ENCODE data around the gene SOD2. TPM values are rescaled to one million over a fixed set of nuclear protein-coding genes. Genes with fewer than 3 reads are reported as not detected.

SOD2 gene
- total RNA-seq, 4 donors from 2014 or later: 147 to 927 (median 395) TPM

DNA sequence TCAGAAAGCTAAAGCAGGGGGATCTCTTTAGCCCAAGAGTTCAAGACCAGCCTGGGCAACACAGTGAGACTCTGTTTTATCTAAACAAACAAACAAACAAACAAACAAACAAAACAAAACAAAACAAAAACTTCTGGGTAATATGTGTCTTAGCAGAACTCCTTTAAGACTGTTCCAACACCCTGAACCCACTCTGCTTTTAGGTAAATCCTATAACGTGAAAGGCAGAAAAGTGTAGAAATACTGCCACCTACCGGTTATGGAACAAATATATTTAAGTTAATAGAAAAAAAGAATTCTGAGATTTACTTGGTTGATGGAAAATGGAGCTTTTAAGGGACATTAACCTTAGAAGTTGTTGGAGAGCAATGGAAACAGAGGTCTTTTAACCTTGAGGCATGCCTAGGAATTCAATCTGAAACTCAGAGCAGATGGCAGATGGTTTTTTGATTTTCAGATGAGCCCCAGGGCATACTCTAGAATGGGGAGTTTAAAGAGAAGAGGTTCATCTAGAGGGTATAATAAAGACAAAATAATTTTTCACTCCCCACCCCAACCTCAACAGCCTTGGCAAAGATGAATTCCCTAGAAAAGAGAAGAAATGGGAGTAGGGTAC, 38.5 kb downstream of the SOD2 start:
- TF ChIP-seq POLR2A (IDR thresholded peaks at IDR 0.05; ENCODE audit: low read depth): no peak
- no peak for TF ChIP-seq EP300 (IDR thresholded peaks at IDR 0.05)
- no peak for TF ChIP-seq POLR2AphosphoS5 (IDR thresholded peaks at IDR 0.05)
- TF ChIP-seq, protein P1, sequence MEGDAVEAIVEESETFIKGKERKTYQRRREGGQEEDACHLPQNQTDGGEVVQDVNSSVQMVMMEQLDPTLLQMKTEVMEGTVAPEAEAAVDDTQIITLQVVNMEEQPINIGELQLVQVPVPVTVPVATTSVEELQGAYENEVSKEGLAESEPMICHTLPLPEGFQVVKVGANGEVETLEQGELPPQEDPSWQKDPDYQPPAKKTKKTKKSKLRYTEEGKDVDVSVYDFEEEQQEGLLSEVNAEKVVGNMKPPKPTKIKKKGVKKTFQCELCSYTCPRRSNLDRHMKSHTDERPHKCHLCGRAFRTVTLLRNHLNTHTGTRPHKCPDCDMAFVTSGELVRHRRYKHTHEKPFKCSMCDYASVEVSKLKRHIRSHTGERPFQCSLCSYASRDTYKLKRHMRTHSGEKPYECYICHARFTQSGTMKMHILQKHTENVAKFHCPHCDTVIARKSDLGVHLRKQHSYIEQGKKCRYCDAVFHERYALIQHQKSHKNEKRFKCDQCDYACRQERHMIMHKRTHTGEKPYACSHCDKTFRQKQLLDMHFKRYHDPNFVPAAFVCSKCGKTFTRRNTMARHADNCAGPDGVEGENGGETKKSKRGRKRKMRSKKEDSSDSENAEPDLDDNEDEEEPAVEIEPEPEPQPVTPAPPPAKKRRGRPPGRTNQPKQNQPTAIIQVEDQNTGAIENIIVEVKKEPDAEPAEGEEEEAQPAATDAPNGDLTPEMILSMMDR (IDR thresholded peaks at IDR 0.05): peak; percentile 56 to 72 (median 56)
- 0% methylated on average over 2 of the region's 2 CpGs for WGBS
- Histone ChIP-seq H3K4me3 (no peak overlapping the region), H3K4me1 (no peaks in the 10 kb centered on the region), H3K27me3 (no peaks in the 10 kb centered on the region), H3K36me3 (no peaks in the 10 kb centered on the region), H3K27ac (replicated peaks in 1 of 4) (no peak overlapping the region), H3K9me3 (no peaks in the 10 kb centered on the region)
- intact Hi-C loops (cut with DNase I): loop anchor here (2.0 kb wide), 1 partner anchor 480 kb away; no protein-coding TSS in a partner anchor
- DNase-seq (ENCODE audit: extremely low spot score): no peak

DNA sequence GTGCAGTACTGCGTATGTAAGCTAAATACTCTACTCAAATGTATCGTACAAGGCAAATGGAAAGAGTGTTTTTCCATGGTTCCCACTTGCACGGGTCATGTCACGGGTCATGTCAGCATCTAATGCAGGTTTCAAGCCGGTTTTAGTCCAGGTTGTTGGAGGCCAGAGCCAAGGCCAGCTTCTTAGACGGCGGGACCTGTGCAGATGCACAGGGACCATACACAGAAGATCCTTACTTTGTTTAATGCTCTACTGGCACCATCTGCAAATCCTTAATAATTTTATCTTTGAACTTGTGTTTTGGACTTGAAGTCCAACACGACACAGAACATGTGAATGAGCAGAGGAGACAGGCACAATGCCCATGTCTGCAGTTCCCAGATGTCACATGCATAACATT, 42.7 kb downstream of the SOD2 start:
- Histone ChIP-seq H3K9me3 (no peaks in the 10 kb centered on the region), H3K4me1 (no peaks in the 10 kb centered on the region), H3K4me3 (no peak overlapping the region), H3K36me3 (no peaks in the 10 kb centered on the region), H3K27ac (replicated peaks in 1 of 4) (no peak overlapping the region), H3K27me3 (no peaks in the 10 kb centered on the region)
- intact Hi-C loops (cut with DNase I): no loop called here
- no peak for DNase-seq (ENCODE audit: extremely low spot score)
- no peak for TF ChIP-seq POLR2AphosphoS5 (IDR thresholded peaks at IDR 0.05)
- TF ChIP-seq, protein P1 (IDR thresholded peaks at IDR 0.05): no peak
- no peak for TF ChIP-seq EP300 (IDR thresholded peaks at IDR 0.05)
- 93% methylated on average over 8 of the region's 8 CpGs for WGBS

DNA sequence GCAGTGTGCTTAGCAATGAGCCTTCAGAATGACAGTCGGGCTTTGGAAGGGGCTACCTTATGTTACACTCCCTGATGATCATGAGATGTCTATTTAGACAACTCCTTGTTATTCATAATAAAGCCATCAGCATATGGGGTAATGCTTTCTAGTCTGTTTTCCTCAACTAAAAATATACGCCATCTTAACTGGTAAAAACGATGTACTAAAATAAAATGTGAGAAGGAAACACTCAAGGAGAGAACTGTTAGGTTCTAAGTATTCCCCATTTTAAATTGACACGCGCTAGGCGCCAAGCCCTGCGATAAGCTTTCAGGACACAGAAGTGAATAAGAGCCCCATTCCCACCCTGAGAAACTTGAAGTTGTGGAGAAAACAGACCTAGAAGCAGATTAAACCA, 43.6 kb downstream of the SOD2 start:
- TF ChIP-seq EP300 (IDR thresholded peaks at IDR 0.05) (no peak), POLR2AphosphoS5 (IDR thresholded peaks at IDR 0.05) (no peak), POLR2A (IDR thresholded peaks at IDR 0.05; ENCODE audit: low read depth) (no peak)
- TF ChIP-seq, protein P1 (IDR thresholded peaks at IDR 0.05): no peak
- Histone ChIP-seq H3K4me3 (no peak overlapping the region), H3K27me3 (no peaks in the 10 kb centered on the region), H3K36me3 (no peaks in the 10 kb centered on the region), H3K9me3 (no peaks in the 10 kb centered on the region), H3K4me1 (no peaks in the 10 kb centered on the region), H3K27ac (replicated peaks in 1 of 4) (no peak overlapping the region)
- WGBS: 88% methylated on average over 7 of the region's 7 CpGs
- DNase-seq (ENCODE audit: extremely low spot score): no peak
- intact Hi-C loops (cut with DNase I): no loop called here

DNA sequence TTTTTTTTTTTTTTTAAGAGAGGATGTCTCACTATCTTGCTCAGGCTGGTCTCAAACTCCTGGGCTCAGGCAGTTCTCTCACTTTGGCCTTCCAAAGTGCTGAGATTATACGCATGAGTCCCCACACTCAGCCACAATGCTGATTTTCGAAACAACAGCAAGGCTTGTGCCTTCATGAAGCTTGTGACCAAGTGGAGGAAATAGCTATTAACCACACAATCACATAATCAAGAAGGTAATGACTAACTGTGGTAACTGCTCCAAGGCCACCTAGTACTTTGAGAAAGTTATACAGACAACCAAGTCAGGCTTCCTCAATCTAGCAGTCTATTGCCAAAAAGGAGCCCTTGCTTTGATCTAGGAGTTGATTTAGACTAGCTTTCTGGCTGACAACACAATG, 46.3 kb downstream of the SOD2 start:
- 55% methylated on average over 2 of the region's 2 CpGs for WGBS
- intact Hi-C loops (cut with DNase I): no loop called here
- no peaks in the 10 kb centered on the region for H3K36me3 ChIP-seq
- H3K27ac ChIP-seq (replicated peaks in 1 of 4): no peak overlapping the region
- no peaks in the 10 kb centered on the region for H3K4me1 ChIP-seq
- TF ChIP-seq EP300 (IDR thresholded peaks at IDR 0.05) (no peak), POLR2AphosphoS5 (IDR thresholded peaks at IDR 0.05) (no peak), POLR2A (IDR thresholded peaks at IDR 0.05; ENCODE audit: low read depth) (no peak)
- TF ChIP-seq, protein P1 (IDR thresholded peaks at IDR 0.05): no peak
- H3K4me3 ChIP-seq: no peak overlapping the region
- peak; percentile 39 for DNase-seq (ENCODE audit: extremely low spot score)
- H3K9me3 ChIP-seq: no peaks in the 10 kb centered on the region
- no peaks in the 10 kb centered on the region for H3K27me3 ChIP-seq

DNA sequence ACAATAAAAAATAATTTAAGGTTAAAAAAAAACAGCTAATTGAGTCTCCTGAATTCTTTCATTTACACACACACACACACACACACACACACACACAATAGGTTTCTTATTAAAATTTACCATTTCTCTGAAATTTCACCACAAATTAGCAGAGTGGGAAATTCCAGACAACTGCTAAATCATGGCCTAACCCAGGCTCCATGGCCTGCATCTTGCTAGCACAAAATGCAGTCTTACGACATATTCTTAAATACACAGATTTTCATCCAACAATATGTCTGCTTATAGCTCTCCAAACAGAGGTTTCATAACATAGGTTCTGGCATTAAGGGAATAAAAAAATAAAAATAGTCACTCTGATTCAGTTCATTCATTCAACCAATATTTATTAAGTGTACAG, 46.9 kb downstream of the SOD2 start:
- Histone ChIP-seq H3K27me3 (no peaks in the 10 kb centered on the region), H3K9me3 (no peaks in the 10 kb centered on the region), H3K4me3 (no peak overlapping the region), H3K27ac (replicated peaks in 1 of 4) (no peak overlapping the region), H3K36me3 (no peaks in the 10 kb centered on the region), H3K4me1 (no peaks in the 10 kb centered on the region)
- intact Hi-C loops (cut with DNase I): no loop called here
- 87% methylated on average over 1 of the region's 1 CpG for WGBS
- DNase-seq (ENCODE audit: extremely low spot score): no peak
- TF ChIP-seq POLR2AphosphoS5 (IDR thresholded peaks at IDR 0.05) (no peak), POLR2A (IDR thresholded peaks at IDR 0.05; ENCODE audit: low read depth) (no peak), EP300 (IDR thresholded peaks at IDR 0.05) (no peak)
- TF ChIP-seq, protein P1 (IDR thresholded peaks at IDR 0.05): no peak
